Stomach smooth muscle (tissue), 2 donors: ENCODE results near the gene ZNF771.
A peak's percentile ranks its signal among the peaks of the same experiment; 100 is the strongest.

ENCODE experiments used
- H3K27ac ChIP-seq: one replicate; pipeline ENCODE4 v1.7.0; 2013; ENCODE audit warnings: mild to moderate bottlenecking, low read length, inconsistent platforms
- H3K27me3 ChIP-seq, 2 donors: one replicate each; pipeline ENCODE4 v1.7.0; 2013; ENCODE audit warnings: low read length in 2 of 2; ENCODE audit not compliant: insufficient read depth in 2 of 2, control insufficient read depth in 1 of 2
- H3K36me3 ChIP-seq, 2 donors: one replicate each; pipeline ENCODE4 v1.7.0; 2013; ENCODE audit warnings: low read length in 2 of 2; ENCODE audit not compliant: control insufficient read depth in 2 of 2, insufficient read depth in 2 of 2
- H3K4me1 ChIP-seq: one replicate; pipeline ENCODE4 v1.7.0; 2013; ENCODE audit warnings: low read length; ENCODE audit not compliant: control insufficient read depth, insufficient read depth
- H3K4me3 ChIP-seq, 2 donors: one replicate each; pipeline ENCODE4 v1.7.0; 2013; ENCODE audit warnings: low read length in 2 of 2
- H3K9ac ChIP-seq, 2 donors: one replicate each; pipeline ENCODE4 v1.7.0; 2013; ENCODE audit warnings: low read length in 2 of 2, mild to moderate bottlenecking in 1 of 2
- H3K9me3 ChIP-seq, 2 donors: one replicate each; pipeline ENCODE4 v1.7.0; 2013; ENCODE audit warnings: low read length in 2 of 2; ENCODE audit not compliant: control insufficient read depth in 2 of 2
- donor health status: healthy.
- donor health status: Pancreatic carcinoma.

Gene ZNF771

DNA sequence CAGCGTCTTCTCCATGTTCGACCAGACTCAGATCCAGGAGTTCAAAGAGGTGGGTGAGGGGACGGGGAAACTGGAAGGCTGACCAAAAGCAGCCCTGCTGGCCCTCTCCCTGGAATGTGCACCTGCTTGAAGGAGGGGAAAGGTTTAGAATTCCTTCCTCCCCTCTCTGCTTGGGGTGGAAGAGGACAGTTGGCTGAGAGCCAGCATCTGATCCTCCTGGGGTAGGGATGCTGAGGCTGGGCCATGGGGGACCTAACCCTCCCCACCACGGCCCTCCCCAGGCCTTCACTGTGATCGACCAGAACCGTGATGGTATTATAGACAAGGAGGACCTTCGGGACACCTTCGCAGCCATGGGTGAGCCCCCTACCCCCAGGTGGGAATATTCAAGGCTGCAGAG, 31.5 kb upstream of the ZNF771 start:
- Histone ChIP-seq H3K9ac (no peak overlapping the region), H3K27ac (no peak overlapping the region), H3K4me1 (peaks cover 22% of the 10 kb centered on the region)

DNA sequence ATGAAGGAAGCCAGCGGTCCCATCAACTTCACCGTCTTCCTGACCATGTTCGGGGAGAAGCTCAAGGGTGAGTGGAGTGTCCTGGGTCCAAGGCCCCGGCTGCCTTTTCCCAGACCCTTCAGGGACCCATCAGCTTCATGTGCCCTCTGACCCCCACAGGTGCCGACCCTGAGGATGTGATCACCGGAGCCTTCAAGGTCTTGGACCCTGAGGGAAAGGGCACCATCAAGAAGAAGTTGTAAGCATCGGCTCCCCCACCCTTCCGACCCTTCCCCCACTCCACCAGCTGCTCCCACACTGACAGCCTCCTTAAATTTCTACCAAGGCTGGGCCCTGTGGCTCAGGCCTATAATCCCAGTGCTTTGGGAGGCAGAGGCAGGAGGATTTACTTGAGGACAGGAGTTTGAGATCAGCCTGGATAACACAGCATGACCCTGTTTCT, 30.9 kb upstream of the ZNF771 start:
- Histone ChIP-seq H3K4me3 (no peak overlapping the region), H3K9ac (no peak overlapping the region), H3K27ac (peak overlapping the region; percentile 100), H3K27me3 (no peaks in the 10 kb centered on the region), H3K36me3 (peaks cover 0 to 2% of the 10 kb centered on the region in 2 donors), H3K4me1 (peaks cover 18% of the 10 kb centered on the region), H3K9me3 (no peaks in the 10 kb centered on the region)

More for the DNA sequence above, 31.5 kb upstream of the ZNF771 start:
- H3K9me3 ChIP-seq, result no peaks in the 10 kb centered on the region
- H3K36me3 ChIP-seq, result no peaks in the 10 kb centered on the region
- H3K4me3 ChIP-seq, result no peak overlapping the region
- H3K27me3 ChIP-seq, result no peaks in the 10 kb centered on the region

- H3K36me3 ChIP-seq, result peaks cover 0 to 3% of the 10 kb centered on the region in 2 donors
- H3K9ac ChIP-seq, result peak overlapping the region; percentile 94 to 99
- peak overlapping the region; percentile 31 to 93 for H3K4me3 ChIP-seq
- no peaks in the 10 kb centered on the region for H3K9me3 ChIP-seq
- peak overlapping the region; percentile 100 for H3K27ac ChIP-seq
- peaks cover 17% of the 10 kb centered on the region for H3K4me1 ChIP-seq
- no peaks in the 10 kb centered on the region for H3K27me3 ChIP-seq
Observed at GRCh38 chr16:30377050-30377811, 30.2 kb upstream of the ZNF771 start.

GRCh38 chr16:30377812-30378235, 29.6 kb upstream of the ZNF771 start:
- peak overlapping the region; percentile 94 to 99 for H3K9ac ChIP-seq
- no peaks in the 10 kb centered on the region for H3K9me3 ChIP-seq
- H3K4me1 ChIP-seq, result peaks cover 17% of the 10 kb centered on the region
- peaks cover 0 to 3% of the 10 kb centered on the region in 2 donors for H3K36me3 ChIP-seq
- H3K4me3 ChIP-seq, result peak overlapping the region; percentile 64 to 93
- H3K27me3 ChIP-seq, result no peaks in the 10 kb centered on the region
- H3K27ac ChIP-seq, result peak overlapping the region; percentile 100

GRCh38 chr16:30378236-30379157, 28.9 kb upstream of the ZNF771 start:
- Histone ChIP-seq H3K9ac (peak overlapping the region; percentile 94 to 99), H3K4me3 (peak overlapping the region; percentile 92 to 93), H3K36me3 (peaks cover 0 to 3% of the 10 kb centered on the region in 2 donors), H3K27me3 (no peaks in the 10 kb centered on the region), H3K9me3 (no peaks in the 10 kb centered on the region), H3K4me1 (peaks cover 19% of the 10 kb centered on the region), H3K27ac (peak overlapping the region; percentile 100)

DNA sequence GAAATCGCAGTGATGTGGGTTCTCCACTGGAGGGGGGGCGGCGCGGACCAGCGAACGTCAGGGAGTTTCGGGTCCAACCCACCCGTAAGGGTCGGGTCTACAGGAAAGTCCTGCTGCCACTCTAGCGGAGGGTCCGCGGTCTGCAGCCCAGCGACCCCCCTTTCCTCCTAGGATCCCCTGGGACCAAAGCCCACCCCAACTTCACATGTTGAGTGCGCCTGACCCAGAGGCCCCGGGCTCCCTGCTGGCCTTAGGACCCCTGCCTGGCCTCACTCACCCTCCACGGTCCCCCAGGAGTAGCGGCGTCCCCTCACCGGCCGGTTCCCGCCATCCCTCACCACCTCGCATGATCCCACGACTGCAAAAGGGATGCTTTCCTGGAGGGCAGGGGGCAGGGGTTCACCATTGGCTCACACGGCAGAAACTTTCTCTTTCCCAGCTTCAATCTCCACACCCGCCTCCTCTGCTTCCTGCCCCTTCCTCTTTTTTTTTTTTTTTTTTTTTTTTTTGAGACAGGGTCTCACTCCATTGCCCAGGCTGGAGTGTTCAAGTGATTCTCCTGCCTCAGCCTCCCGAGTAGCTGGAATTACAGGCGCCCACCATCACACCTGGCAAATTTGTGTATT, 28.1 kb upstream of the ZNF771 start:
- H3K9me3 ChIP-seq, result no peaks in the 10 kb centered on the region
- H3K4me1 ChIP-seq, result peaks cover 19% of the 10 kb centered on the region
- H3K27ac ChIP-seq, result peak overlapping the region; percentile 100
- H3K27me3 ChIP-seq, result no peaks in the 10 kb centered on the region
- peak overlapping the region; percentile 64 to 81 for H3K9ac ChIP-seq
- H3K4me3 ChIP-seq, result peak overlapping the region; percentile 92 to 93
- H3K36me3 ChIP-seq, result peaks cover 0 to 3% of the 10 kb centered on the region in 2 donors

DNA sequence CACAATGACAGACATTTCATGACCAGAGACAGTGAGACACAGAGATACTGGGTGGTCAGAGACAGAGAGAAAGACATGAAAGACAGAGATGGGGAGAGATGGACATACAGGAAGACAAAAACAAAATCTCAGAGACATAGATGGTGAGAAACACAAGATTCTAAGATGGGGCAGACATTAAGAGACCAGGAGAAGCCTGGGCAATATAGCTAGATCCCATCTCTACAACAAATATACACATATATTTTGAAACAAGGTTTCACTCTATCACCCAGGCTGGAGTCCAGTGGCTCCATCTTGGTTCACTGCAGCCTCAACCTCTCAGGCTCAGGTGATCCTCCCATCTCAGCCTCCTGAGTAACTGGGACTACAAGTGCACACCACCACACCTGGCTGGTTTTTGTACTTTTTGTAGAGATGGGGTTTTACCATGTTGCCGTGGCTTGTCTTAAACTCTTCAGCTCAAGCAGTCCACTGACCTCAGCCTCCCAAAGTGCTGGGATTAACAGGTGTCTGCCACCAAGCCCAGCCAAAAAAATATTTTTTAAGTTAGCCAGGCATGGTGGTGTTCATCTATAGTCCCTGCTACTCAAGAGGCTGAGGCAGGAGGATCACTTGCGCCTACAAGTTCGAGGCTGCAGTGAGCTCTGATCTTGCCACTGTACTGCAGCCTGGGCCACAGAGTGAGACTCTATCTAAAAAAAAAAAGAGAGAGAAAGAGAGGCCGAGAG, 27.2 kb upstream of the ZNF771 start:
- Histone ChIP-seq H3K36me3 (peaks cover 0 to 3% of the 10 kb centered on the region in 2 donors), H3K4me1 (peaks cover 19% of the 10 kb centered on the region), H3K4me3 (no peak overlapping the region), H3K9ac (no peak overlapping the region), H3K27me3 (no peaks in the 10 kb centered on the region), H3K9me3 (no peaks in the 10 kb centered on the region), H3K27ac (no peak overlapping the region)

DNA sequence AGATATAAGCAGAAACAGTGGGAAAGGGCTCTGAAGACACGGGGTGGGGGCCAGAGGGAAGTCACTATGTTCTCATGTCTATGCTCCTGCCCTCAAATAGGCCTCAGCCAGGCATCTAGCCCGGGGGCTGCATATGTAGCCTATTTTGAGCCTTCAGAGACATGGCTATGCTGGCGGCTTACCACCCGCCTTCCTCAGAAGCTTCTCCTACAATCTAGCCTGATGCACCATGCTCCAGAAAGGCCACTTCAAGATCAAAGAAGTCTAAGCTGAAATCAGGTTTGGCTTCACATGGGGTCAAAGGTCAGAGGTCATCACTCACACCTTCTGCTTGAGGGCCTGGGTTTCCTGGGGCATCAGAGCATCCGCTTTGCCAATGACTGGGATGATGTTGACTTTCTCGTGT, 26.6 kb upstream of the ZNF771 start:
- H3K4me1 ChIP-seq, result peaks cover 19% of the 10 kb centered on the region
- H3K36me3 ChIP-seq, result peaks cover 0 to 3% of the 10 kb centered on the region in 2 donors
- H3K4me3 ChIP-seq, result no peak overlapping the region
- no peak overlapping the region for H3K27ac ChIP-seq
- no peaks in the 10 kb centered on the region for H3K27me3 ChIP-seq
- no peak overlapping the region for H3K9ac ChIP-seq
- H3K9me3 ChIP-seq, result no peaks in the 10 kb centered on the region

DNA sequence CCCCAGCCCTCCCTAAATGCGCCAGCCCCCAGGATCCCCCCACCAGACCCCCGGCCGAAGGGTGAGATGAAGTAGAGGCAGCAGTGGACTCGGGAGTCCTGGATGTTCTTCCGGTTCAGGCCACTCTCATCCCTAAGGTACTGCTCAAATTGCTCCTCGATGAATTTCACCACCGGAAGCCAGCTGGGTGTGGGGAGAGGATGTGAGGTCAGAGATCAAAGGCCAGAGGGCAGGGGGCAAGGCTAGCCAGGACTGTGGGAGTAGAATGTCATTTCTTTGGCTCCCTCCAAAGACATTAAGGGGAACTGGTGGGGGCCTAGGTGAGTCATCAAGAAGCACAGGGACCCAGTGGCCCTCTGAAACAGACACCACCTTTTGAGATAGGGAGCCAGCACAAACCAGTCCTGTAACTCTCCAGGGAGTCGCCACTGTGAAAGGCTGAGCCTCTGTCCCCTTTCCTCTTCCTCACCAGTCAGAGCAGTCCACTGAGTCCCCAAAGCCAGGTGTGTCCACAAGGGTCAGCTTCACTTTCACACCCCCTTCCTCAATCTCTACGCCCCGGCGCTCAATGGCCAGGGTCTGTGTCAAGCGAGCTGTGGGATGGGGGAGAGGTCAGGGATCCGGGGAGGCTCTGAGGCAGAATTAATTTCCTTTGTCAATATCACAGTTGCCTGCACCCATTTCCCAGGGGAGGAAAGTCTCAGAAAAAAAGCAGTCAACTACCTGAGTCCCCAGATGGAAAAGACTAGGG, 25.9 kb upstream of the ZNF771 start:
- Histone ChIP-seq H3K9ac (no peak overlapping the region), H3K27me3 (no peaks in the 10 kb centered on the region), H3K36me3 (peaks cover 0 to 3% of the 10 kb centered on the region in 2 donors), H3K4me3 (peak overlapping the region in 1 of 2 donors; percentile 3), H3K27ac (peak overlapping the region; percentile 11), H3K9me3 (no peaks in the 10 kb centered on the region), H3K4me1 (peaks cover 19% of the 10 kb centered on the region)
